ENCODE data around the gene HMOX2.

HMOX2 gene

DNA sequence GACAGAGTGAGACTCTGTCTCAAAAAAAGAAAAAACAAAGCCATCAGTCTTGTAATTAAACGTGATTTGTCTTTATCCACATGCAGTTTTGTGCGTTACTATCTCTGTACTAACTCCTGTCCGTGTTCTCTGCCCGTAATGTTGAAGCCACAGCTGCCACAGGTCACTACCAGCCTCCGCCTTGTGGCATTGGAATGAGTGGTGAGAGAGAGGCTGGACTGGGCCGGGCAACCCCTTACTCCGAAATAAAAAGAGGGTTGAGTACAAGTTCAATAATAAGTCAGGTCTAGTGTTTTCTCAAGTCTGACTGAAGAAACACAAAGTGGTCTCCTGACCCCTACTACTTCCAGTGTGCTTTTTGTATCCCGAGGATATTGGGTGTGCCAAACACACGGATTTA, 45.2 kb upstream of the HMOX2 start:
- Histone ChIP-seq H3K4me2 (ENCODE audit: low read length) (no peak overlapping the region), H3F3A (ENCODE audit: control insufficient read depth, insufficient read depth) (0 out of 2 replicates have a peak, but pooled peaks cover 3% of the 10 kb centered on the region), H3K27ac (ENCODE audit: low read depth, low read length) (no peak overlapping the region), H3K27me3 (ENCODE audit: control insufficient read depth, low read length) (no peaks in the 10 kb centered on the region), H3K4me3 (ENCODE audit: low read length) (no peak overlapping the region), H3K36me3 (ENCODE audit: control insufficient read depth, low read length) (peaks cover 88% of the 10 kb centered on the region), H3K9me2 (replicated peaks; ENCODE audit: control insufficient read depth, low read length) (no peaks in the 10 kb centered on the region), H3K4me1 (ENCODE audit: control insufficient read depth, low read length) (peaks cover 14% of the 10 kb centered on the region), H4K20me1 (ENCODE audit: control insufficient read depth, insufficient read depth, low read depth, low read length) (peaks cover 26% of the 10 kb centered on the region; the same call in 1 of the 2 replicates), H3K79me2 (ENCODE audit: control insufficient read depth, low read length) (peaks cover 88% of the 10 kb centered on the region), H3K9me3 (ENCODE audit: control insufficient read depth, insufficient read depth, low read length) (no peaks in the 10 kb centered on the region)
- TF ChIP-seq, protein P1, sequence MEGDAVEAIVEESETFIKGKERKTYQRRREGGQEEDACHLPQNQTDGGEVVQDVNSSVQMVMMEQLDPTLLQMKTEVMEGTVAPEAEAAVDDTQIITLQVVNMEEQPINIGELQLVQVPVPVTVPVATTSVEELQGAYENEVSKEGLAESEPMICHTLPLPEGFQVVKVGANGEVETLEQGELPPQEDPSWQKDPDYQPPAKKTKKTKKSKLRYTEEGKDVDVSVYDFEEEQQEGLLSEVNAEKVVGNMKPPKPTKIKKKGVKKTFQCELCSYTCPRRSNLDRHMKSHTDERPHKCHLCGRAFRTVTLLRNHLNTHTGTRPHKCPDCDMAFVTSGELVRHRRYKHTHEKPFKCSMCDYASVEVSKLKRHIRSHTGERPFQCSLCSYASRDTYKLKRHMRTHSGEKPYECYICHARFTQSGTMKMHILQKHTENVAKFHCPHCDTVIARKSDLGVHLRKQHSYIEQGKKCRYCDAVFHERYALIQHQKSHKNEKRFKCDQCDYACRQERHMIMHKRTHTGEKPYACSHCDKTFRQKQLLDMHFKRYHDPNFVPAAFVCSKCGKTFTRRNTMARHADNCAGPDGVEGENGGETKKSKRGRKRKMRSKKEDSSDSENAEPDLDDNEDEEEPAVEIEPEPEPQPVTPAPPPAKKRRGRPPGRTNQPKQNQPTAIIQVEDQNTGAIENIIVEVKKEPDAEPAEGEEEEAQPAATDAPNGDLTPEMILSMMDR (IDR thresholded peaks at IDR 0.05; ENCODE audit: low read depth, low read length, poor library complexity, severe bottlenecking) = no peak
- TF ChIP-seq EZH2phosphoT487 (IDR thresholded peaks at IDR 0.05; ENCODE audit: borderline replicate concordance, low read length) = no peak

DNA sequence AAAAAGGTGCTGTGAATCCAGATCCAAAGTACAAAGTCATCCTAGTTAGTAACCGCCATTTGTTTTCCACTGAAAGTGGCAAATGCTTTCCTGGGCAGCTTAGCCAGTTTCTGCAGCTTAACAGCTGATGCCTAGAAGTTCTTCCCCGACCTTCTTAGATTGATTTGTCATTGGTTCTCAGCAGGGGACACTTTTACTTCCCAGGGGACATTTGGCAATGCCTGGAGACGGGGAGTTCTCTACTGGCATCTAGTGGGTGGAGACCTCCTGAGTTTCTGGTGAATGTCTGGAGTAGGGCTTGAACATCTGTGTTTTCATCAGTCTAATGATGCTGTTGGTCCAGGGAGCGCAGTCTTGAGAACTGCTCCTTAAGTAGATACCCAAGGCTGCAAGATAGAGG, 43.0 kb upstream of the HMOX2 start:
- Histone ChIP-seq H4K20me1 (ENCODE audit: control insufficient read depth, insufficient read depth, low read depth, low read length) (peaks cover 14% of the 10 kb centered on the region; the same call in 1 of the 2 replicates), H3F3A (ENCODE audit: control insufficient read depth, insufficient read depth) (0 out of 2 replicates have a peak, but pooled peaks cover 3% of the 10 kb centered on the region), H3K27me3 (ENCODE audit: control insufficient read depth, low read length) (no peaks in the 10 kb centered on the region), H3K4me1 (ENCODE audit: control insufficient read depth, low read length) (no peaks in the 10 kb centered on the region), H3K36me3 (ENCODE audit: control insufficient read depth, low read length) (peaks cover 89% of the 10 kb centered on the region), H3K27ac (ENCODE audit: low read depth, low read length) (no peak overlapping the region), H3K79me2 (ENCODE audit: control insufficient read depth, low read length) (peaks cover 77% of the 10 kb centered on the region), H3K4me3 (ENCODE audit: low read length) (no peak overlapping the region), H3K4me2 (ENCODE audit: low read length) (no peak overlapping the region), H3K9me3 (ENCODE audit: control insufficient read depth, insufficient read depth, low read length) (no peaks in the 10 kb centered on the region), H3K9me2 (replicated peaks; ENCODE audit: control insufficient read depth, low read length) (no peaks in the 10 kb centered on the region)
- TF ChIP-seq, protein P1 (IDR thresholded peaks at IDR 0.05; ENCODE audit: low read depth, low read length, poor library complexity, severe bottlenecking) = no peak
- TF ChIP-seq EZH2phosphoT487 (IDR thresholded peaks at IDR 0.05; ENCODE audit: borderline replicate concordance, low read length) = no peak

- H3K79me2 ChIP-seq (ENCODE audit: control insufficient read depth, low read length) = peaks cover 68% of the 10 kb centered on the region
- H4K20me1 ChIP-seq (ENCODE audit: control insufficient read depth, insufficient read depth, low read depth, low read length) = peaks cover 11% of the 10 kb centered on the region; the same call in 1 of the 2 replicates
- H3K27me3 ChIP-seq (ENCODE audit: control insufficient read depth, low read length) = no peaks in the 10 kb centered on the region
- no peak overlapping the region for H3K4me3 ChIP-seq (ENCODE audit: low read length)
- no peak overlapping the region for H3K4me2 ChIP-seq (ENCODE audit: low read length)
- 0 out of 2 replicates have a peak, but pooled peaks cover 3% of the 10 kb centered on the region for H3F3A ChIP-seq (ENCODE audit: control insufficient read depth, insufficient read depth)
- H3K36me3 ChIP-seq (ENCODE audit: control insufficient read depth, low read length) = peaks cover 90% of the 10 kb centered on the region
- TF ChIP-seq EZH2phosphoT487 (IDR thresholded peaks at IDR 0.05; ENCODE audit: borderline replicate concordance, low read length) = no peak
- TF ChIP-seq, protein P1 (IDR thresholded peaks at IDR 0.05; ENCODE audit: low read depth, low read length, poor library complexity, severe bottlenecking) = no peak
- H3K9me3 ChIP-seq (ENCODE audit: control insufficient read depth, insufficient read depth, low read length) = no peaks in the 10 kb centered on the region
- H3K9me2 ChIP-seq (replicated peaks; ENCODE audit: control insufficient read depth, low read length) = no peaks in the 10 kb centered on the region
- H3K4me1 ChIP-seq (ENCODE audit: control insufficient read depth, low read length) = no peaks in the 10 kb centered on the region
- H3K27ac ChIP-seq (ENCODE audit: low read depth, low read length) = no peak overlapping the region
Observed at GRCh38 chr16:4433914-4434787, 42.0 kb upstream of the HMOX2 start.
